SK-N-SH (cell line): Measurements from ENCODE around the gene IGDCC3. TPM values are rescaled to one million over a fixed set of nuclear protein-coding genes. Genes with fewer than 3 reads are reported as not detected.

Experiments used
- CTCF ChIA-PET: fragments of 300-600, 350-600 bp; formaldehyde crosslinking; extraction: SDS; loops from one replicate; lab custom pipeline; 2021; lab: Yijun Ruan, JAX
- POLR2A ChIA-PET: fragments of 350-600 bp; sonication (Branson Sonifier 250); formaldehyde crosslinking; extraction: SDS; loops from one replicate; lab custom pipeline; 2020; ENCODE audit warnings: antibody characterized with exemption, inconsistent platforms; lab: Yijun Ruan, JAX
- DNase-seq: peaks from one replicate; pipeline ENCODE4 v3.0.0; 2012
- H2AFZ ChIP-seq: fragments of 200-600 bp; sonication (generic); 2 replicates; pipeline ENCODE4 v1.8.1; 2016; ENCODE audit warnings: antibody characterized with exemption, mild to moderate bottlenecking, low read depth
- H3F3A ChIP-seq: fragments of 200-600 bp; sonication (generic); replicated peaks from 2 replicates; pipeline ENCODE3; 2016; ENCODE audit warnings: antibody characterized with exemption, mild to moderate bottlenecking; ENCODE audit not compliant: insufficient read depth
- H3K27ac ChIP-seq, 2 experiments: fragments of 200-500 bp in 1 of 2; fragments of 200-600 bp in 1 of 2; sonication (Bioruptor generic) in 1 of 2; sonication (generic), shearing (Covaris generic) in 1 of 2; 2 replicates each; pipeline versions ENCODE4 v1.5.1 to v1.6.1; 2014 to 2016; ENCODE audit warnings: low read depth in 2 of 2, inconsistent platforms in 1 of 2, low read length in 1 of 2, mild to moderate bottlenecking in 1 of 2, mixed read lengths in 1 of 2
- H3K27me3 ChIP-seq: fragments of 200-600 bp; sonication (generic), shearing (Covaris generic); 2 replicates; pipeline ENCODE4 v1.6.1; 2016; ENCODE audit warnings: mixed run types; ENCODE audit not compliant: insufficient read depth
- H3K36me3 ChIP-seq, 2 experiments: fragments of 200-500 bp in 1 of 2; fragments of 200-600 bp in 1 of 2; sonication (Bioruptor generic) in 1 of 2; sonication (generic) in 1 of 2; replicated peaks in 1 of 2; 2 replicates each; pipeline versions ENCODE3 to v1.5.1; 2014 to 2016; ENCODE audit warnings: low read length in 1 of 2, mild to moderate bottlenecking in 1 of 2; ENCODE audit not compliant: insufficient read depth in 2 of 2, control insufficient read depth in 1 of 2
- H3K4me1 ChIP-seq, 2 experiments: fragments of 200-500 bp in 1 of 2; fragments of 200-600 bp in 1 of 2; sonication (Bioruptor generic) in 1 of 2; sonication (generic), shearing (Covaris generic) in 1 of 2; 2 replicates each; pipeline versions ENCODE4 v1.5.1 to v1.6.1; 2014 to 2016; ENCODE audit warnings: low read depth in 1 of 2, low read length in 1 of 2, mixed run types in 1 of 2; ENCODE audit not compliant: insufficient read depth in 2 of 2, control insufficient read depth in 1 of 2
- H3K4me2 ChIP-seq: fragments of 200-600 bp; sonication (generic), shearing (Covaris generic); 2 replicates; pipeline ENCODE4 v1.6.1; 2017; ENCODE audit warnings: mixed run types
- H3K4me3 ChIP-seq, 2 experiments: fragments of 200-500 bp in 1 of 2; fragments of 200-600 bp in 1 of 2; sonication (Bioruptor generic) in 1 of 2; sonication (generic), shearing (Covaris generic) in 1 of 2; 2 replicates each; pipeline versions ENCODE4 v1.5.1 to v1.8.1; 2014 to 2016; ENCODE audit warnings: low read depth in 2 of 2, inconsistent platforms in 1 of 2, low read length in 1 of 2, mild to moderate bottlenecking in 1 of 2, mixed read lengths in 1 of 2, moderate library complexity in 1 of 2
- H3K79me2 ChIP-seq: fragments of 200-600 bp; sonication (generic); 2 replicates; pipeline ENCODE4 v1.8.1; 2017; ENCODE audit warnings: mild to moderate bottlenecking; ENCODE audit not compliant: insufficient read depth
- H3K9ac ChIP-seq: fragments of 200-600 bp; sonication (generic); 2 replicates; pipeline ENCODE4 v1.6.1; 2017; ENCODE audit warnings: mixed run types
- H3K9me2 ChIP-seq: fragments of 200-600 bp; sonication (generic); 2 replicates; pipeline ENCODE4 v1.6.1; 2017; ENCODE audit warnings: mixed run types
- H3K9me3 ChIP-seq: fragments of 200-600 bp; sonication (generic); 2 replicates; pipeline ENCODE4 v1.6.1; 2017; ENCODE audit warnings: mixed run types, mild to moderate bottlenecking, moderate library complexity
- H4K20me1 ChIP-seq: fragments of 200-600 bp; sonication (generic); 2 replicates; pipeline ENCODE4 v1.6.1; 2017; ENCODE audit warnings: mild to moderate bottlenecking, mixed run types; ENCODE audit not compliant: insufficient read depth
- CHD2 ChIP-seq: fragments of 150-350 bp; IDR thresholded peaks from 2 replicates; pipeline ENCODE4 v1.6.1; 2018; ENCODE audit warnings: low read length; ENCODE audit not compliant: partially characterized antibody
- ELF1 ChIP-seq: IDR thresholded peaks from 2 replicates; pipeline ENCODE4 v1.4.0; 2012
- EP300 ChIP-seq, 2 experiments: IDR thresholded peaks; 2 replicates each; pipeline versions ENCODE4 v1.4.0 to v1.6.1; 2012; ENCODE audit warnings: borderline replicate concordance in 1 of 2, low read depth in 1 of 2, low read length in 1 of 2
- FOXM1 ChIP-seq: IDR thresholded peaks from 2 replicates; pipeline ENCODE4 v1.4.0; 2012; ENCODE audit warnings: low read depth, mild to moderate bottlenecking
- GATA2 ChIP-seq: sonication (generic); formaldehyde crosslinking; IDR thresholded peaks from 2 replicates; pipeline ENCODE4 v1.5.0; 2020; ENCODE audit warnings: mild to moderate bottlenecking, missing genetic modification reagents
- MEF2A ChIP-seq: IDR thresholded peaks from 2 replicates; pipeline ENCODE4 v1.4.0; 2012; ENCODE audit warnings: low read depth, borderline replicate concordance
- NFIC ChIP-seq: IDR thresholded peaks from 2 replicates; pipeline ENCODE4 v1.4.0; 2012; ENCODE audit warnings: borderline replicate concordance
- POLR2AphosphoS5 ChIP-seq: IDR thresholded peaks from 2 replicates; pipeline ENCODE4 v1.6.1; 2012; ENCODE audit warnings: low read depth, low read length
- RFX5 ChIP-seq: IDR thresholded peaks from 2 replicates; pipeline ENCODE4 v1.6.1; 2012; ENCODE audit warnings: mild to moderate bottlenecking, improper control_type of control experiment, low read length
- RXRA ChIP-seq: IDR thresholded peaks from 2 replicates; pipeline ENCODE4 v1.4.0; 2012; ENCODE audit warnings: low read depth, mild to moderate bottlenecking, borderline replicate concordance
- SIN3A ChIP-seq: IDR thresholded peaks from 2 replicates; pipeline ENCODE4 v1.6.1; 2012; ENCODE audit warnings: low read depth, mild to moderate bottlenecking, low read length, moderate library complexity, borderline replicate concordance
- YY1 ChIP-seq: IDR thresholded peaks from 2 replicates; pipeline ENCODE4 v1.4.0; 2012; ENCODE audit warnings: low read depth, mild to moderate bottlenecking
- WGBS: methylation state at CpG from one replicate; pipeline ENCODE4 v1.1.6; 2017; ENCODE audit warnings: low lambda C conversion rate; 5-methylcytosine and 5-hydroxymethylcytosine counted together
- polyA plus RNA-seq, 3 experiments: library from polyadenylated mRNA; depleted of rRNA; stranded (reverse); fragments of >200 nt; gene quantifications; 2 replicates each; pipeline ENCODE4 v1.2.3, GENCODE V29; 2012
- TF ChIP-seq, protein P1 (sequence below): IDR thresholded peaks from 2 replicates; pipeline ENCODE4 v1.4.0; 2012; ENCODE audit warnings: low read depth, borderline replicate concordance
- TF ChIP-seq, protein P2 (sequence below): IDR thresholded peaks from 2 replicates; pipeline ENCODE4 v1.4.0; 2012; ENCODE audit warnings: low read depth, borderline replicate concordance
- TF ChIP-seq, protein P3 (sequence below): IDR thresholded peaks from 2 replicates; pipeline ENCODE4 v1.4.0; 2012; ENCODE audit warnings: low read depth
- TF ChIP-seq, protein P4 (sequence below): fragments of 150-350 bp; IDR thresholded peaks from 2 replicates; pipeline ENCODE4 v1.6.1; 2016; ENCODE audit warnings: mild to moderate bottlenecking, low read depth, low read length

The IGDCC3 gene
- polyA plus RNA-seq, 1 of the 3 experiments (the other 2 are of a cell fraction), result 0.43 TPM

DNA sequence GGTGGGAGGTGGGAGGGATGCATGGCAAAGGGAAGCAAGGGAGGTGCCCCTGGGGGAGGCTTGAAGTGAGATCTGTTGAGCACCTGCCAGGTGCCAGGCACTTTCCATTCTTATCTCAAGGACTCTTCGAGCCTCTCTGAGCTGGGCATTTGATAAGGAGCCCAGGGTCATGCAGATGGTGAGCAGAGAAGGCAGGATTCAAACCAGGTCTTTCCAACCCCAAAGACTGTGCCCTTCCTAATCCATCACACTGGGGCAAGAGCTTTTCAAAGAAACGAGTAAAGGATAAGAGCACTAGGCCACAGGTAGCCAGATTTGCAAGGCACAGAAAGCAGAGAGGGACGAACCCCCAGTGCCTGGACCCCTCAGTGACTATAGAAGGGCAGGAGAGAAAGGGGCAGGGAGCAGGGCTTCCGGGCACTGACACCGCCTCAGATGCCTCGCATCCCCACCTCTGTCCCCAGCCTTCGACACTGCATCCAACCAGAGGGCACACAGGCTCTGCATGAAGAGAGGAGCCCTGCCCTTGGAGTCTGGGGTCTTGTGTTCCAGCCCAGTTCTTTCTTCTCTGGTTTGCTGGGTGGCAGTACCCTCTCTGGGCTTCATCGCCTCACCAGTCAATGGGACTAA lies 23.9 kb upstream of the IGDCC3 start:
- Histone ChIP-seq H3K36me3 (no peaks in the 10 kb centered on the region), H3K27ac (no peak overlapping the region), H3K9ac (no peak overlapping the region), H3K4me1 (peaks cover 0 to 8% of the 10 kb centered on the region in 2 experiments; a peak in 1 of 4 replicates), H3F3A (no peaks in the 10 kb centered on the region), H3K27me3 (peaks cover 5% of the 10 kb centered on the region), H2AFZ (no peak overlapping the region), H3K9me3 (no peaks in the 10 kb centered on the region), H3K79me2 (no peaks in the 10 kb centered on the region), H3K4me3 (no peak overlapping the region), H3K9me2 (no peaks in the 10 kb centered on the region), H4K20me1 (no peaks in the 10 kb centered on the region), H3K4me2 (no peak overlapping the region)
- ChIA-PET CTCF (interaction anchor here (0.8 to 37.1 kb wide), 36 partner anchors 8 to 887 kb away, joined by 3 to 969 read pairs (median 6); partner anchors contain the start of gene IGDCC4), POLR2A (no interaction called here)
- WGBS, result 89% methylated on average over 8 of the region's 8 CpGs
- no peak for TF ChIP-seq CHD2
- TF ChIP-seq, protein P1, sequence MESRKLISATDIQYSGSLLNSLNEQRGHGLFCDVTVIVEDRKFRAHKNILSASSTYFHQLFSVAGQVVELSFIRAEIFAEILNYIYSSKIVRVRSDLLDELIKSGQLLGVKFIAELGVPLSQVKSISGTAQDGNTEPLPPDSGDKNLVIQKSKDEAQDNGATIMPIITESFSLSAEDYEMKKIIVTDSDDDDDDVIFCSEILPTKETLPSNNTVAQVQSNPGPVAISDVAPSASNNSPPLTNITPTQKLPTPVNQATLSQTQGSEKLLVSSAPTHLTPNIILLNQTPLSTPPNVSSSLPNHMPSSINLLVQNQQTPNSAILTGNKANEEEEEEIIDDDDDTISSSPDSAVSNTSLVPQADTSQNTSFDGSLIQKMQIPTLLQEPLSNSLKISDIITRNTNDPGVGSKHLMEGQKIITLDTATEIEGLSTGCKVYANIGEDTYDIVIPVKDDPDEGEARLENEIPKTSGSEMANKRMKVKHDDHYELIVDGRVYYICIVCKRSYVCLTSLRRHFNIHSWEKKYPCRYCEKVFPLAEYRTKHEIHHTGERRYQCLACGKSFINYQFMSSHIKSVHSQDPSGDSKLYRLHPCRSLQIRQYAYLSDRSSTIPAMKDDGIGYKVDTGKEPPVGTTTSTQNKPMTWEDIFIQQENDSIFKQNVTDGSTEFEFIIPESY, result no peak
- no peak for TF ChIP-seq GATA2 (CRISPR knock-in tag)
- TF ChIP-seq RXRA, result no peak
- TF ChIP-seq NFIC, result no peak
- TF ChIP-seq, protein P2, sequence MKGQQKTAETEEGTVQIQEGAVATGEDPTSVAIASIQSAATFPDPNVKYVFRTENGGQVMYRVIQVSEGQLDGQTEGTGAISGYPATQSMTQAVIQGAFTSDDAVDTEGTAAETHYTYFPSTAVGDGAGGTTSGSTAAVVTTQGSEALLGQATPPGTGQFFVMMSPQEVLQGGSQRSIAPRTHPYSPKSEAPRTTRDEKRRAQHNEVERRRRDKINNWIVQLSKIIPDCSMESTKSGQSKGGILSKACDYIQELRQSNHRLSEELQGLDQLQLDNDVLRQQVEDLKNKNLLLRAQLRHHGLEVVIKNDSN, result no peak
- TF ChIP-seq YY1, result no peak
- no peak for TF ChIP-seq EP300 (IDR thresholded peaks at IDR 0.05; ENCODE audit: borderline replicate concordance in 1 of 2, low read depth in 1 of 2, low read length in 1 of 2)
- TF ChIP-seq, protein P3, sequence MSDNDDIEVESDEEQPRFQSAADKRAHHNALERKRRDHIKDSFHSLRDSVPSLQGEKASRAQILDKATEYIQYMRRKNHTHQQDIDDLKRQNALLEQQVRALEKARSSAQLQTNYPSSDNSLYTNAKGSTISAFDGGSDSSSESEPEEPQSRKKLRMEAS, result no peak
- TF ChIP-seq ELF1, result no peak
- TF ChIP-seq FOXM1, result no peak
- TF ChIP-seq RFX5, result no peak
- TF ChIP-seq SIN3A, result no peak
- no peak for TF ChIP-seq MEF2A
- TF ChIP-seq, protein P4, sequence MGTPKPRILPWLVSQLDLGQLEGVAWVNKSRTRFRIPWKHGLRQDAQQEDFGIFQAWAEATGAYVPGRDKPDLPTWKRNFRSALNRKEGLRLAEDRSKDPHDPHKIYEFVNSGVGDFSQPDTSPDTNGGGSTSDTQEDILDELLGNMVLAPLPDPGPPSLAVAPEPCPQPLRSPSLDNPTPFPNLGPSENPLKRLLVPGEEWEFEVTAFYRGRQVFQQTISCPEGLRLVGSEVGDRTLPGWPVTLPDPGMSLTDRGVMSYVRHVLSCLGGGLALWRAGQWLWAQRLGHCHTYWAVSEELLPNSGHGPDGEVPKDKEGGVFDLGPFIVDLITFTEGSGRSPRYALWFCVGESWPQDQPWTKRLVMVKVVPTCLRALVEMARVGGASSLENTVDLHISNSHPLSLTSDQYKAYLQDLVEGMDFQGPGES, result no peak
- no peak for TF ChIP-seq POLR2AphosphoS5
- no peak for DNase-seq
